Lower leg skin (tissue), 3 donors: ENCODE results near the gene MCM6.

ENCODE experiments used
- POLR2A ChIP-seq, 2 donors: fragments of 450-650 bp; IDR thresholded peaks; one replicate each; pipeline ENCODE4 v1.6.1; 2016 to 2017; ENCODE audit warnings: antibody characterized with exemption in 2 of 2, mild to moderate bottlenecking in 1 of 2, moderate library complexity in 1 of 2
- TF ChIP-seq, protein P1 (sequence below), 3 donors: fragments of 450-650 bp; IDR thresholded peaks; one replicate each; pipeline ENCODE4 v1.5.1; 2016; ENCODE audit warnings: antibody characterized with exemption in 3 of 3, mild to moderate bottlenecking in 3 of 3, moderate library complexity in 2 of 3

- no peak for TF ChIP-seq POLR2A (IDR thresholded peaks at IDR 0.05)
- TF ChIP-seq, protein P1, sequence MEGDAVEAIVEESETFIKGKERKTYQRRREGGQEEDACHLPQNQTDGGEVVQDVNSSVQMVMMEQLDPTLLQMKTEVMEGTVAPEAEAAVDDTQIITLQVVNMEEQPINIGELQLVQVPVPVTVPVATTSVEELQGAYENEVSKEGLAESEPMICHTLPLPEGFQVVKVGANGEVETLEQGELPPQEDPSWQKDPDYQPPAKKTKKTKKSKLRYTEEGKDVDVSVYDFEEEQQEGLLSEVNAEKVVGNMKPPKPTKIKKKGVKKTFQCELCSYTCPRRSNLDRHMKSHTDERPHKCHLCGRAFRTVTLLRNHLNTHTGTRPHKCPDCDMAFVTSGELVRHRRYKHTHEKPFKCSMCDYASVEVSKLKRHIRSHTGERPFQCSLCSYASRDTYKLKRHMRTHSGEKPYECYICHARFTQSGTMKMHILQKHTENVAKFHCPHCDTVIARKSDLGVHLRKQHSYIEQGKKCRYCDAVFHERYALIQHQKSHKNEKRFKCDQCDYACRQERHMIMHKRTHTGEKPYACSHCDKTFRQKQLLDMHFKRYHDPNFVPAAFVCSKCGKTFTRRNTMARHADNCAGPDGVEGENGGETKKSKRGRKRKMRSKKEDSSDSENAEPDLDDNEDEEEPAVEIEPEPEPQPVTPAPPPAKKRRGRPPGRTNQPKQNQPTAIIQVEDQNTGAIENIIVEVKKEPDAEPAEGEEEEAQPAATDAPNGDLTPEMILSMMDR (IDR thresholded peaks at IDR 0.05) = no peak
Measured at GRCh38 chr2:135798762-135799161, 77.5 kb downstream of the MCM6 start.
